Peyer's patch (tissue), 4 donors: Measurements from ENCODE around the gene FMNL2.

Experiments
- POLR2A ChIP-seq, 2 donors: fragments of 450-650 bp; IDR thresholded peaks; one replicate each; pipeline ENCODE4 v1.5.1; 2017; ENCODE audit warnings: antibody characterized with exemption in 2 of 2, mild to moderate bottlenecking in 2 of 2, moderate library complexity in 2 of 2
- TF ChIP-seq, protein P1 (sequence below), 6 experiments: fragments of 450-650 bp in 4 of 6; fragments of 200-600 bp in 2 of 6; sonication (generic) in 1 of 6; IDR thresholded peaks; one replicate each; pipeline ENCODE4 v1.5.1; 2017 to 2019; ENCODE audit warnings: antibody characterized with exemption in 6 of 6, mild to moderate bottlenecking in 3 of 6, moderate library complexity in 1 of 6

DNA sequence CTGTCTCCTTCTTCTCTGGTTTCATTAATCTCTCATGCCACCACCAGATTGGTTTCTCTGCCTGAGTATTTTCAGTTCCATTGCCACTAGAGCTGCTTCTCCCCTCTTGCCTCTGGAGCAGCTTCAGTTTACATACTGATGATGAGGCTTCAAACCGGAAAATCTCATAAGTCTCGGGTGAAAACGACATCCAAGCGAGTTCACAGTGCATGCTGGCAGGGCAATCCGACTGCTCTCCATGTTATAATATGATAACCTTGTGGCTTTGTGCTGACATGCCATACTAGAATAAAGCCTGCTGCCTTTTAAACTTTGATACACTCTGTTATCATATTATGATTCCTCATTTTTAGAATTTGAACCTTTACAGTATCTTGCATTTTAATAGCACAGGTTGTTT, 228.8 kb downstream of the FMNL2 start:
- TF ChIP-seq, protein P1, sequence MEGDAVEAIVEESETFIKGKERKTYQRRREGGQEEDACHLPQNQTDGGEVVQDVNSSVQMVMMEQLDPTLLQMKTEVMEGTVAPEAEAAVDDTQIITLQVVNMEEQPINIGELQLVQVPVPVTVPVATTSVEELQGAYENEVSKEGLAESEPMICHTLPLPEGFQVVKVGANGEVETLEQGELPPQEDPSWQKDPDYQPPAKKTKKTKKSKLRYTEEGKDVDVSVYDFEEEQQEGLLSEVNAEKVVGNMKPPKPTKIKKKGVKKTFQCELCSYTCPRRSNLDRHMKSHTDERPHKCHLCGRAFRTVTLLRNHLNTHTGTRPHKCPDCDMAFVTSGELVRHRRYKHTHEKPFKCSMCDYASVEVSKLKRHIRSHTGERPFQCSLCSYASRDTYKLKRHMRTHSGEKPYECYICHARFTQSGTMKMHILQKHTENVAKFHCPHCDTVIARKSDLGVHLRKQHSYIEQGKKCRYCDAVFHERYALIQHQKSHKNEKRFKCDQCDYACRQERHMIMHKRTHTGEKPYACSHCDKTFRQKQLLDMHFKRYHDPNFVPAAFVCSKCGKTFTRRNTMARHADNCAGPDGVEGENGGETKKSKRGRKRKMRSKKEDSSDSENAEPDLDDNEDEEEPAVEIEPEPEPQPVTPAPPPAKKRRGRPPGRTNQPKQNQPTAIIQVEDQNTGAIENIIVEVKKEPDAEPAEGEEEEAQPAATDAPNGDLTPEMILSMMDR (IDR thresholded peaks at IDR 0.05), result no peak
- TF ChIP-seq POLR2A (IDR thresholded peaks at IDR 0.05), result no peak
